ACC112 (cell line): ENCODE results near the gene VSIG1.

Experiments used
- H2AFZ ChIP-seq: fragments of 200-600 bp; sonication (generic); one replicate; pipeline ENCODE4 v1.6.0; 2017; ENCODE audit warnings: antibody characterized with exemption, low read length; ENCODE audit not compliant: unreplicated experiment
- H3K27ac ChIP-seq: fragments of 200-600 bp; sonication (generic); 2 replicates; pipeline ENCODE4 v1.5.1; 2014; ENCODE audit warnings: low read depth, mild to moderate bottlenecking, antibody characterized with exemption, low read length, moderate library complexity
- H3K27me3 ChIP-seq: fragments of 200-600 bp; sonication (generic); 2 replicates; pipeline ENCODE4 v1.6.1; 2014; ENCODE audit warnings: mild to moderate bottlenecking, antibody characterized with exemption, low read length, moderate library complexity, mixed read lengths; ENCODE audit not compliant: insufficient read depth
- H3K36me3 ChIP-seq: fragments of 200-600 bp; sonication (generic); 2 replicates; pipeline ENCODE4 v1.6.1; 2016; ENCODE audit warnings: mild to moderate bottlenecking, antibody characterized with exemption, low read length, moderate library complexity, mixed read lengths; ENCODE audit not compliant: insufficient read depth
- H3K4me1 ChIP-seq: fragments of 200-600 bp; sonication (generic); one replicate; pipeline ENCODE4 v1.6.1; 2016; ENCODE audit warnings: low read length, mixed read lengths; ENCODE audit not compliant: insufficient read depth, unreplicated experiment, control insufficient read depth
- H3K4me3 ChIP-seq: fragments of 200-600 bp; sonication (generic); 2 replicates; pipeline ENCODE4 v1.5.1; 2014; ENCODE audit warnings: mild to moderate bottlenecking, low read depth, low read length
- H3K79me2 ChIP-seq: fragments of 200-600 bp; sonication (generic); one replicate; pipeline ENCODE4 v1.6.0; 2016; ENCODE audit warnings: low read length; ENCODE audit not compliant: control insufficient read depth, unreplicated experiment, insufficient read depth

VSIG1 gene

GRCh38 chrX:108091878-108092291 lies 47.0 kb downstream of the VSIG1 start:
- no peak overlapping the region for H3K27ac ChIP-seq
- peaks cover 26% of the 10 kb centered on the region for H3K79me2 ChIP-seq
- H3K27me3 ChIP-seq: no peaks in the 10 kb centered on the region
- peak overlapping the region; percentile 85 for H2AFZ ChIP-seq
- peaks cover 3% of the 10 kb centered on the region for H3K4me1 ChIP-seq
- H3K36me3 ChIP-seq: peaks cover 6% of the 10 kb centered on the region; the same call in 1 of the 2 replicates
- H3K4me3 ChIP-seq: peak overlapping the region; percentile 98

DNA sequence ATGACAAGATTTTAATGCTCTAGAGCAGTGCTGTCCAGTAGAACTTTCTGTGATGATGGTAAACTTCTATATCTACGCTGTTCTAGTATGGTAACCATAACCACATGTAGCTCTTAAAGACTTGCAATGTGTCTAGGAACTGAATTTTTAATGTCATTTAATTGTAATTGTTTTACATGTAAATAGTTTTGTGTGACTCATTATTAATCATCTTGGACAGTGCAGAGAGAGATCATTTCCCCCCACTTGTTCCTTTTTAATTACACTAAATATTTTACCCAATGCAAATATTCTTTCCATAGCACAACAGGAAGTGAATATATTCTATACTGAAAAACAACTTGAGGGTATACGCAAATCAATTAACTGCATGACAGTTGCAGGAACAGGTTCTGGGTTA lies 52.5 kb downstream of the VSIG1 start:
- Histone ChIP-seq H3K27ac (no peak overlapping the region), H3K36me3 (no peaks in the 10 kb centered on the region), H3K27me3 (no peaks in the 10 kb centered on the region), H3K4me3 (no peak overlapping the region), H3K4me1 (peaks cover 10% of the 10 kb centered on the region), H3K79me2 (peaks cover 3% of the 10 kb centered on the region), H2AFZ (no peak overlapping the region)

DNA sequence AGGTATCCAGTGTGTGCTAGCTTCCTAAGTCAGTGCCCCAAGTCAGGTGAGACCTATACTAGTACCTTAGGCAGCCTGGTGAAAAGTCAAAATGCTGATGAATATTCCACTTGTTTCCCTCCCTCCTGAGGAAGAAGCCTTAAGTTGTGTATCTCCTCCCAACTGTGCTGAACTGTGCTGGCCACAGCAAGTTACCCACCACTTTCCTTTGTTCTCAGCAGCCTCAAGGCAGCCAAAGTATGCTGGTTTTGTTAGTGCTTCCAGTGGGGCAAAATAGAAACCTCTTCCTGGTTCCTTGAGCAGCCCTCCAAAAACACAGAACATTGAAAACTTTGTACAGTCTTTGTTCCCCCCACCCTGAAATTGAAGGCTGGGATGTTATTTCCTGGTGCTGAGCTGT lies 60.6 kb downstream of the VSIG1 start:
- no peaks in the 10 kb centered on the region for H3K27me3 ChIP-seq
- H3K4me1 ChIP-seq: no peaks in the 10 kb centered on the region
- H2AFZ ChIP-seq: no peak overlapping the region
- no peaks in the 10 kb centered on the region for H3K36me3 ChIP-seq
- no peaks in the 10 kb centered on the region for H3K79me2 ChIP-seq
- no peak overlapping the region for H3K4me3 ChIP-seq
- H3K27ac ChIP-seq: no peak overlapping the region

- Histone ChIP-seq H3K36me3 (no peaks in the 10 kb centered on the region), H3K27me3 (no peaks in the 10 kb centered on the region), H2AFZ (no peak overlapping the region), H3K79me2 (no peaks in the 10 kb centered on the region), H3K4me3 (no peak overlapping the region), H3K27ac (no peak overlapping the region), H3K4me1 (no peaks in the 10 kb centered on the region)
Observed at GRCh38 chrX:108114541-108114940, 69.7 kb downstream of the VSIG1 start.

DNA sequence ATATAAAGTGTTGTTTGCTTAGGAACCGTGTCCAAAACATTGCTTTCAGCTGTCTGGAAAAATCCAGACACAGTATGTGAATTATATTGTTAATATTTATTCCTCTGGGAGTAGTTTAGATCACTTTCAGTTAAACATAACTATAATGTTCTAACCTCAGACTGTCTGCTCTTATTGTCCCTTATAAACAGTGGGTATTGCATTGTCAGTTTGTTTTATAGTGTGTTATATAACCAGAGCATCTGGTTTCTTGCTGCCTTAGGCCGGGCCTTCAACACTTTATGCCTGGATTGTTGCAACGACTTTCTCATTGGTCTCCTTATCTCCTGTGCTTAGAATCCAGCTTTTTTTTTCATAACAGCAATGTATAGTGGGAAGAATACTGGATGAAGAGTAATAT lies 73.1 kb downstream of the VSIG1 start:
- H3K4me3 ChIP-seq: no peak overlapping the region
- no peaks in the 10 kb centered on the region for H3K79me2 ChIP-seq
- no peak overlapping the region for H3K27ac ChIP-seq
- no peaks in the 10 kb centered on the region for H3K27me3 ChIP-seq
- no peaks in the 10 kb centered on the region for H3K36me3 ChIP-seq
- no peaks in the 10 kb centered on the region for H3K4me1 ChIP-seq
- H2AFZ ChIP-seq: no peak overlapping the region

GRCh38 chrX:108121291-108121690 lies 76.4 kb downstream of the VSIG1 start:
- no peak overlapping the region for H2AFZ ChIP-seq
- H3K36me3 ChIP-seq: no peaks in the 10 kb centered on the region
- no peaks in the 10 kb centered on the region for H3K79me2 ChIP-seq
- H3K27ac ChIP-seq: no peak overlapping the region
- no peak overlapping the region for H3K4me3 ChIP-seq
- no peaks in the 10 kb centered on the region for H3K4me1 ChIP-seq
- no peaks in the 10 kb centered on the region for H3K27me3 ChIP-seq

DNA sequence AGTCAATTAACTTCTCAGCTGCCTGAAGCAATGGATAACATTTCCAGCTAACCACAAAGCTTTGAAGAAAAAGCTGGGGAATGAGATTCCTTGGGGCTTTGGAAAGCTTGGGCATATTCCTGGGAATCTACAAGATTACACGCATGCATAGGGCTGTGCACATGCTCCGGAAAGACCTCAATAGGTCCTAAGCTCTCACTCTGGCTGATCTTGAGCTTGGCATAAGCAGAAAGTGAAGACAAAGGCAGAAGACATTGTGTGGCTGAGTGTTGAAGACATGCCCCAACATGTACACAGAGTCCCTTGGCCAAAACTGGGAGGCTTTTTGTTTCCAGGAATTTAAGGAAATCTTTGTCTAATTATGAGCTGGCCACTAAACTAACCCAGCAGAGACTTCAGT lies 77.9 kb downstream of the VSIG1 start:
- Histone ChIP-seq H3K4me3 (no peak overlapping the region), H3K79me2 (no peaks in the 10 kb centered on the region), H3K4me1 (no peaks in the 10 kb centered on the region), H3K36me3 (no peaks in the 10 kb centered on the region), H2AFZ (no peak overlapping the region), H3K27ac (no peak overlapping the region), H3K27me3 (no peaks in the 10 kb centered on the region)

GRCh38 chrX:108123591-108124366 lies 78.9 kb downstream of the VSIG1 start:
- Histone ChIP-seq H3K36me3 (no peaks in the 10 kb centered on the region), H3K27me3 (no peaks in the 10 kb centered on the region), H2AFZ (no peak overlapping the region), H3K79me2 (no peaks in the 10 kb centered on the region), H3K4me3 (no peak overlapping the region), H3K27ac (no peak overlapping the region), H3K4me1 (no peaks in the 10 kb centered on the region)

DNA sequence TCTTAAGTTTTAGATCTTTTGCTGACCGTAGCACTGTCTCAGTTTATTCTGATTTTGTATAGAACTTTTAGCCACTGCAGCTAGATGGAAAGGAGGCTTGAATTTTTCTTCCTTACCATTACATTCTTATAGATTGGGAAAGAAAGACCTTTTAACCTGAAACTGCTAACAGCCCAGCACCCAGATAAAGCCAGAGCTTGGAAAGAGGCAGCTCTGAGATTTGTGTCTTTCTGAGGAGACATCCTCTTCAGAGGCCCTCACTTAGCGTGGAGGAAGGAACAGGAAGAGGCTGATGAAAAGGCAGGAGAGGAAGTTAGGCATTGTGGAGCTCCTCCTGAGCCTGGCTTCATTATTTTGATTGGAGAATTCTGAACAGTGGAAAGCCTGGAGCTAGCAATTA lies 81.8 kb downstream of the VSIG1 start:
- no peaks in the 10 kb centered on the region for H3K79me2 ChIP-seq
- H3K4me1 ChIP-seq: peaks cover 9% of the 10 kb centered on the region
- no peak overlapping the region for H3K4me3 ChIP-seq
- H3K27me3 ChIP-seq: no peaks in the 10 kb centered on the region
- H3K27ac ChIP-seq: no peak overlapping the region
- no peaks in the 10 kb centered on the region for H3K36me3 ChIP-seq
- H2AFZ ChIP-seq: no peak overlapping the region

DNA sequence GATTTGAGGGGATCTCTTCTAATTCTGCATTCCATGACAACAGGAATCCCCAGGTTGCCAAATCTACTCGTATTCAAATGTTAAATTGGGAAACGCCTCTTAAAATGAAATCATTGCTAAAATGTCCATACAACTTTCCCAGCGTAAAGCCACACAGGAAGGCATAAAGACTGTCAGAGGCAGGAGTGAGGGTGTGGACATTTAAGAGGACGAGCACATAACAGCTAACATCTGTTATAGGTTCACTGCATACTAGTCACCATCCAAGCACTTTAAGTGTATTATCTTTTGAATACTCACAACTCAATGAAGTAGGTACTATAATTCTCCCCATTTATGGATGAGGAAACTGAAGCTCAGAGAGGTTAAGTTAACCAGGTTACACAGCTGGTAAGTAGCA lies 82.3 kb downstream of the VSIG1 start:
- H2AFZ ChIP-seq: no peak overlapping the region
- no peaks in the 10 kb centered on the region for H3K36me3 ChIP-seq
- no peaks in the 10 kb centered on the region for H3K79me2 ChIP-seq
- no peak overlapping the region for H3K27ac ChIP-seq
- H3K4me3 ChIP-seq: no peak overlapping the region
- peaks cover 13% of the 10 kb centered on the region for H3K4me1 ChIP-seq
- H3K27me3 ChIP-seq: no peaks in the 10 kb centered on the region
